Sciatic nerve (tissue), 2 donors: ENCODE data around the gene HOXA5. TPM values are rescaled to one million over a fixed set of nuclear protein-coding genes. Genes with fewer than 3 reads are reported as not detected.

ENCODE experiments used
- ATAC-seq: fragments of 200-7000 bp; cut with Tn5 transposase; one replicate; pipeline ENCODE4 v1.9.1; 2020; ENCODE audit warnings: mild to moderate bottlenecking, moderate library complexity
- DNase-seq: peaks from one replicate; pipeline ENCODE4 v3.0.0-alpha.2; 2020; ENCODE audit warnings: low spot score
- intact Hi-C: fragments of 100-400 bp; cut with DNase I; formaldehyde crosslinking; loops from one replicate; pipeline ENCODE4 v1.14.2; 2022
- total RNA-seq: library from RNA; stranded (reverse); fragmentation: NEBNext Ultra II Directional; extraction: Animal tissue kit (Norgen Biotek cat#: 25700); gene quantifications from one replicate; pipeline ENCODE4 v1.2.1, GENCODE V29; 2021
- donor health status: DM: no; HTN: no; CAD: no.
- donor health status: DM: no; HTN: no; CAD: no.

Gene HOXA5
- total RNA-seq, 1 donor from 2014 or later = 20.1 TPM

DNA sequence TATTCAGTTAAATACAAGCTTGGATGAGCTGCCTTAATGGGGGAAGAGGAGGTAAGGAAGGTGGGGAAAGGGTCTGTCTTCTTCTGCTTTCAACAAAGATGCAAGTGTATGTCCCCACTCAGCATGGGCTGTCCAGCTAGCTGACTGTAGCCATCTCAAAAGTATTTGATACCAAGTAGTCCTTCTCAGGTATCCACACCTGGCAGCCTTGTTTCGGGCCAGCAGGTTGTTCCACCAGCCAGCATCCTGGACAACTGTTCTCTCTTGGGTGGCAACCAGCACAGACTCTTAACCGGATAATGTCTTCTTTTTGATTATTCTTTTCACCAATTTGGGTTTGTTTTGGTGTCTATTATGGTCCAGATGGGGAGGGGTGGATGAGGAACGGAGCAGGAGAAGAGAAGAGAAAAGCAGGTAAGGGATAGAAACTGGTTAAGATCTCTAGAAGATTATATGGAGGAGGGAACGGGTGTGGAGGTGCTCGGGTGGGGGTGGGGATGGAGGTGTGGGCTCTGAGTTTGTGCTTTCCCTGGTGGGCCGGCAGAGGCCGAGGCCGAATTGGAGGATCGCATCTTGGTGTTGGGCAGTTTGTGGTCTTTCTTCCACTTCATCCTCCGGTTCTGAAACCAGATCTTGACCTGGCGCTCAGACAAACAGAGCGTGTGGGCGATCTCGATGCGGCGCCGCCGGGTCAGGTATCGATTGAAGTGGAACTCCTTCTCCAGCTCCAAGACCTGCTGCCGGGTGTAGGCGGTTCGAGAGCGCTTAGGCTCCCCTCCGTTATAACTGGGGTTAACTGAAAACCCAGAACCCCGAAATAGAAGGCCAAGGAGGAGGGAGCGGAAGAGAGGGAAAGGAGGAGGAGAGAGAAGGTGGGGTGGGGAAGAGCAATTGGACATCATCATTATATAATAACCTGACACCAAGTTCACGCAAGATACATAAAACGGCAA, 14.4 kb downstream of the HOXA5 start:
- DNase-seq (peak; percentile 60), ATAC-seq (no peak)
- intact Hi-C loops = no loop called here

DNA sequence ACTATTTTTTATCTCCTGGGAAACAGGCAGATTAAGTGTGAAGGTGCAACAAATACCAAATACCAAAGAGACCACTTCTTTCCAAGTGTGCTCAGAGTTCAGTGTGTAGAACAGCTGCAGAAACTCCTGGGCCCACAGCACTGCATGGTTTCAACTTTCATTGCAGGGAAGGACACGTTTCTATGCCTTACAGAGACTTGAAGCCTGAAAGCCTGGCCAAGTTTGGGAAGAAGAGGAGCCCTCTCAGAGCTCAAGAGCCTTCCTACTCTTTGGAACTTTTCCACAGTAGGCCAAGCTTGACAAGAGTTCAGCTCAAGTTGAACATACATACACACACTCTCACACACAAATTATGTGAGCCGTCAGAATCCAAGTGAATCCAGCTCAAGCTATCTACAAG, 15.4 kb downstream of the HOXA5 start:
- ATAC-seq = no peak
- no peak for DNase-seq
- intact Hi-C loops = no loop called here

DNA sequence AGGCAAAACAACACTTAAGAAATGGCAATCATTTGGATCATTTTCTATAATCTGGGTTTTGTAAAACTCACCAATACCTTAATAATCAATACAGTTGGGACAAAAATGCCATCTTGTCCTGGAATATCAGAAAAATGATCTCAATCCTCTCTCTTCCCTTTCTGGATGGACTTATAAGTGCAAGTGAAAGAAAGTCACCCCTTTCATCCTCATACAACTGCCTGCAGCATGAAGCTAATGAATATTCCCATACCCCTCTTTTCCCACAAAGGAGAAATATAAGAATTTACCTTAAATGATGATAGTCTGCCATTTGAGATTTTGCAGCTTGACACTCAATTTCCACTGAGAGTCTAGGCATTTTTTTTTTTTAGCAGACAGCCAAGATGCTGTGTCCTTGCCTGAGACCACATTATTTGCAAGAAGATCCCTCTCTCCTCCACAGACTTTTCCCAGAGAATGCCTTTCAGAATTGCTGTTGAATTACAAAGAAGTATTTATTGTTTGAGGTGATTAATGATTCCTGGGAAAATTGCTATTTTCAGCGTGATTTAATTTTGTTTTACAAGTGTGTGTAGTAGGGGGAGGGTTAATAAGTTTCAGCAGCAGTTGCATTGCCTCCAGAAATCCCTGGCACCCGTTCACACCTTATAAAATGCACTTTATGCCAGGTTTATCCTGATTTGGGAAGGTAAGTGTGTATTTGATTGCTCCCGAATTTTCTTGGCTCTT, 16.7 kb downstream of the HOXA5 start:
- ATAC-seq = no peak
- intact Hi-C loops = no loop called here
- no peak for DNase-seq

DNA sequence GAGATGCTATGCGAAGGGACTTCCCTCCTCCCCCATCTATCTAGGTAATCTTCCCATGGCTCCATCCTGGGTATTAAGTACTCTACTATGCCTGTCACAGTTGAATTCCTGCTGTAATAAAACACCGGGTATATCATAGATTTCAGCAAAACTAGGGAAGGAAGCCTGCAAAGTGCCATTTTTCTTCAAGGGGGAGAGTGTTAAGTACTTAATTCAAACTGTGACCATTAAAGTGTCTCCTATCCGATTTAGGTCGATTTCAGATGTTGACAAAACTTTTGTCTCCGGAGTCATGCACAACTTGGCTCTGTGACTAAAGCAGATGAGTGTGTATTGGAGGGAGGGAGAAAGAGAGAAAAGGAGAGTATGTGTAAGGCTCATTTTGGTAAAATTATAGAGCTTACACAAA, 17.5 kb downstream of the HOXA5 start:
- intact Hi-C loops = no loop called here

DNA sequence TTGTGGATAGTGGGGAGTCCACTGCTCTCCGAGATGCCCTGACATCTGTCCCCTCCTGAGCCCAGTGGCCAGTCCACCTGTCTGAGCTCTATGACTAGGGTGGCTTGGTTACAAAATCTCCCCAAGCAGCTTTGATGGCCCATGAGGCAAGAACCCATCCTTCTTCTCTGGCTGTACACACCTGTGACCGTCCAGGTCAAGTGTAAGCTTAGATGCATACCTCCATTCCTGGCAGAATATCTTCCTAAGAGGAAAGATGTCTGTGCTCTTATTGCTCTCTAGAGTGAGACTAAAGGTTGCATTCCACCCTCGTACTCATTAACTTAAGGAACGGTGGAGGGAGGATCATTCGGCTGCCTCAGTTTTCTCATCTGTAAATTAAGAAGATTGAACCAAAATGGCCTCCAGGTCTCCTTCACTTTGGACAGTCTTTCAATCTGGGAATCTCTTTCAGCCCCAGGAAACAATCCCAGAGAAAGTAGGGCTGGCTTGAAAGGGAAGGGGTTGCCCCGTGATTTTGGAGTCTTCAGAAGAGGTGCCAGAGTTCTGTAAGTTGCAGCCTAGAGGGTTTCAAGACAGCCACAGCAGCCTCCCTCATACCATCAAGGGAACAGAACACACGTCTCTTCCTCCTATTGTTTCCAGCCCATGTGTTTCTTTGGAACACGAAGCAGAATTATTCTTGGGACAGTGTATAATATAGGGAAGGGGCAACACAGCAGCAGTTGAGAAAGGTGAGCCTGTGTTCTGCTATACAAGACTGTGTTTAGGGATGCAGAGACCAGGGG, 18.4 kb downstream of the HOXA5 start:
- DNase-seq = no peak
- intact Hi-C loops = no loop called here
- no peak for ATAC-seq

More for the DNA sequence above, 17.5 kb downstream of the HOXA5 start:
- no peak for DNase-seq
- no peak for ATAC-seq

DNA sequence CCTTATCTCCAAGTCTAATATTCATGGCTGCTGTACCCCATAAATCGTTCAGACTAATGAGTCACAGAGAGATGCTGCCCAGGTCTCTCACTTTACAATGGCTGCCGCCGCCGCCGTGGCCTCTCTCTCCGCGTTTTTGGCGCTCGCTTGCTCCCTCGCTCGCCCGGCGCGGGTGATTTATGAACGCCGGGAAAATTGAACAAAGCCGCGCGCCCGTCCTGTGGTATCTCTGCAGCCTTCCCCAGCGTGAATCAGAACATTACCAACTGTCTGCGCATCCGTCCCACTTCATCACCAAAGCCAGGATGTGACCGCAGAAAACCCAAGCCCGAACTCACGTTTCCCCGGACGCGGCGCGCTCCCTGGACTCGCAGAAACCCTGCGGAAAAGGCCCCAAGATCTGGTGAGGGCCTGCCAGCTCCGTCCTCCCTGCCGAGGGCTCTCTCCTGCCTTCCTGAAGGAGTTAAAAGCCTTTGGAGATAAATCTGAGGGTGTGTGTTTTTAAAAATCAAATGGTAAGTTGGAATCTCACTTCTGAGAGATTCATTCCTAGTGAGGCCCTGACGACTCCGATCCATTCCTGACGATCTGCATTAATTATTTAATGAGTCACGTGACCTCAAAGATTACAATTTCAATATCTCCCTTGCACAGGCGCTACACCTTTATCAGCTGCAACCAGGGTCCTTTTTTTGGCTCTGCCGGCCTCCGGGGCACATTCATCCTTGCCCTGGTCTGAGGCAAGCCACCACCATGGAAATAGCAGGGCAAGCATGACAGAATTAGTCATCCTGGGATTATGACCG, 19.2 kb downstream of the HOXA5 start:
- intact Hi-C loops = no loop called here
- peak; percentile 6 for ATAC-seq
- peak; percentile 61 for DNase-seq

DNA sequence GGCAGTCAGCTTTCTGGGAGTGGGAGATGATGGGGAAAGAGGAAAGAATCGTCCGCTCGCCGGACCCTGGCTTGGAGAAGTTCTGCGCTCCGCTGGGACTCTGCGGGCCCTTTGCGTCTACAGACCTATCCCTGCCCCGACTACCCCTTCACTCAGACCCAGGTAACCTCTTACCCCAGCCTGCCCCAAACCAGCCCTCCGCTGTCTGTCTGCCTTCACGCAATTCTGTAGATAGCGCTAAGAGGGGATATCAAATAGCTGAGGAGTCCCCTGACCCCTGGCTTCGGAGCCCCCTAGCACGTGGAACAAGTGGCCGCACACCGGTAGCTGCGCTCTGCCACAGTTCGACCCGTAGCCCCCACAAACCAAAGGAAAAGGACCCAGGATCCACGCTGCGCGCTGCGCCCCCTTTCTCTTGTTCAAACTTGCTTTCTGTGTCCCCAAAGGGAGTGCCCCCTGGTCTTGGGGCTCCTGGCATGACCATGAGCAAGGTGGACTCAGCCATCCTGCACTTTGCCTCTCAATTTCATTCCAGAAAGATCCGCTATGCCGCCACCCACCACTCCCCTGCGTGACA, 19.9 kb downstream of the HOXA5 start:
- intact Hi-C loops = no loop called here
- ATAC-seq = peak; percentile 4
- peak; percentile 56 for DNase-seq

DNA sequence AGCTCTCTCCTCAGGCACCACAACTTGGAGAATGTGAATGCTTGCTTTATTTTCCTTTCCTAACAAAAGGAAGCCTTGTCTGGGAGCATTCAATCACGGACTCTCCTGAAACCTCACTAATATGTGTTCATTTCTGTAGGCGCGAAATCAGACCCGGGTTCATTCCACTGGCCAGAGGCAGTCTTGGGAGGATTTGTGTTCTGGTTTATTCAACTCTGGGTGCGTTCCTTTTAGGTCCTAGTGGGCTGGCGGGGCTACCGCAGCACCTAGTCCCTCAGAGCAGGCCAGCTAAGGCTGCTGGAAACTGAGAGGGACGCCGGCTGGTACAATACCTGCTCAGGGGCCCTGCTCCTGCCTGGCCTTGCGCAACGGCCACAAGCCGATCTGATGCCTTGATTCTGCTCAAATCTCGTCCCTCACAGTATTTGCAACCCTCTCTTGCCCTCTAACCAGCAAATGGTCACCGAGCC, 20.4 kb downstream of the HOXA5 start:
- peak; percentile 68 for ATAC-seq

DNA sequence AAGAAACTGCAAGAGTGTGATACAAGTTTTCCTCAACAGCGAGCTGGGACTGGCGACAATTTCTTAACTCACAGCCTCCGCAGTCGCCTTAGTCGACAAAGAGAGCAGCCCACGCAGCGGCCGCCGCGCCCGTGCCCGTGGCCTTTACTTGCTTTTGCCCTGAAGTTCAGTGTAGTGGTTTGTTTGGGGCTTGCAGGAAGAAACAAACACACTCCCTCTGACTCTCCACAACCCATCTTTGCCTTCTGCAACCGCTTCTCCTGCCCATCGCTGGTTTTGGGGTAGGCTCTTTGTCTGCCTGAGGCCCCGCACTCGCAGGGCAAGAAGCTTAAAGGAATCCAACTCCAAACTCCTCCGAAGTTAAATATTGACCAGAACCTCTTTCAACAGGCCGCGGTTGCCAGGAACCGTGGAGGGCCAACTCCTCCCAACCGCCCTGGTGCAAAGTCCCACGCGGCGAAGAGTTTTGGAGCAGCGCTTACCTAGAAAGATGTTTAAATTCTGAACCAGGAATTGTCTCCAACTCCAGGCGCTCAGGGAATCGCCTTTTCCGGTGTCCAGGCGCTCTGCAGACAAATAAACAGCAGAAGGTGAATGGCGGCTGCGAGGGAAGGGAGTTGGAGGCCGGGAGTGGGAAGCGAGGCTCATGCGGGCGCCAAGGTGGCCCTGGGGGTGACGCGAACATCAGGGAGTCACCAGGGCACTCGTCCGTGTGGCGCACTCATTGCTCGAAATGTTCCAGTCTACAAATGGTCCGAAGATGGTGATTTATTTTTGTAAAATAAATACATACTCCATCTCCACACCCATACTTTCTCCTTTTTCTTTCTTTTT, 21.2 kb downstream of the HOXA5 start:
- DNase-seq = peak; percentile 59
- intact Hi-C loops = no loop called here

More for the DNA sequence above, 20.4 kb downstream of the HOXA5 start:
- peak; percentile 54 for DNase-seq
- intact Hi-C loops = no loop called here

DNA sequence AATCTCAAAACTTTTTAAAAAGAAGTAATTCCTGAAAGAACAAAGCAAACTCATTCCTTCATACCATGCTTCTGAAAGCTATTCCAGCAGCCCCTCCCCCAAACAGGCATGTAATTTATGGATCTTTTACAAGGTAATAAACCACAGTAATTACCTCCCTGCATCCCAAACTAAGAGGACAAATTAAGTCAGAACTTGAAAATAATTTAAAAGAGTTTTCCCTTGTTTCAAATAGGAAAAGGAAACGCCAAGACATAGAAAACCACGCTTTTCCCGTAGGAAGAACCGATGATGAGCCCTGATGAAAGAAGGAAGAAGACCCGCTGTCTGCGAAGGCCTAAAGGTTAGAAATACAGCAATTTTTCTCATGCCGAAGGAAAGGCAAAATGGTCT, 21.8 kb downstream of the HOXA5 start:
- DNase-seq (no peak), ATAC-seq (no peak)
- intact Hi-C loops = no loop called here

More for the DNA sequence above, 21.2 kb downstream of the HOXA5 start:
- ATAC-seq = peak; percentile 48

DNA sequence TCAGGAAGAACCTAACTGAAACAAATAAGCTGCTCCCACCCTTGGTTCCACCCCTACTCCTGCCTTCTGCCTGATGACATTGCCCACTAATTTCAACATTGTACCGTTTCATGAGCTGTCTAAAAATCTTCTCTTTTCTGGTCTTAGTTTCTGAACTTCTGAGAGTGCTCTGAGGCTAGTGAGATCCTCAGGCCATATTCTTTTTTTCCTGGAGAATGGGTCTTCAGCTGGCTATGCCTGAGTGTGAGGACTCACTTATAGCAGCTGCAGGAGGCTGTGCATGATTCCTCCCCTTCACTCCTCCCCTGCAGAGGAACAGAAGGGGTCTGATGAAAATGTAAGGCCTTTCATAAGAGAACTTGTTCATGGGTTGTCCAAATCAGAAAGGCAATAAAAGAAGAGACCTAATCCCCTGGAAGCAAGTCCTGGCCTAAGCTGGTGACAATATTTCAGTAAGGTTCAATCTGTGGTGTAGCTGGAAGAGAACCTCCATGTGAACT, 24.0 kb downstream of the HOXA5 start:
- intact Hi-C loops = no loop called here
- ATAC-seq = no peak
- DNase-seq = no peak

DNA sequence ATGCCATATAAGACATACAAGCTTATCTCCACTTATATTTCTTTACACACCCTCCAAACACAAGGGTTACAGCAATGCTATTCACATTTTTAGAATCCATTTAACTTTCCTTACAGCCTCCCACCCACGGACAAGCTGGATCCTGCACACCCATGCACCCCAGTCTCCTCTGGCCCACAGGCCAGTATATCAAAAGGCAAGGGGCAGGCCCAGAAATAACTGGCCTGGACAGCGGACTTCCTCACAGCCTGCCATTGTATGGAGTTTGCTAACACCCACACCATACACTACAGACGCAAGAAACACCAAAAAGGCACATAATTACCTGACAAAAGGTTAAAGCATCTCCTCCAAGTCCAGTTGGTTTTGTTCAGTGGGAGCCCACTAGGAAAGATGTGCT, 24.9 kb downstream of the HOXA5 start:
- DNase-seq = no peak
- intact Hi-C loops = no loop called here
- no peak for ATAC-seq

DNA sequence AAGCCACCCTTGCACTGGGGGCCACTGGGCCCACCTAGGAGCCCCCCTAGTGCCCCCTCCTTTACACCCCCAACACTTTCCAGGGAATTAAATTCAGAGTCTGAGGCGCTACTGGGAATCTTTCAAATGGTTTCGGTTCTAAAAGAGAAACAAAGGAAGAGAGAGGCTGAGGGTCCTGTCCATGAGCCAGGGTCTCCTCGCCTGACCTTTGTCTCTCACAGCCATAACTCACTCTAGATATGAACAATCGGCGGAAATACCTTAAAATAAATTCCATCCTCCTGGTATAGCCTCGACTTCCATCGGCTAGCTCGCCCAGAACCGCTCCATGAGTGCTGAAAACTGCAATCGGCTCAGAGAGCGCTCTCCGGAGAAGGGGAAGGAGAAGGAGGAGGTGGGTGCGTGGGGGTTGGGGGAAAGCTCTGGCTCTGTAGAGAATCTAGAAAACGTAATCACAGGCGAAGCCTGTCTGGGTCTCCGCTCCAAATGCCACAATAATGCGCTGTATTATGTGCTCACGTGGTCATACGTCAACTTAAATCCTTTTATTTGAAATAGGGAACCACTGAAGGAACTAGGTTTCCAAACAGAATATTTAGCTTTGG, 25.5 kb downstream of the HOXA5 start:
- intact Hi-C loops = no loop called here
- no peak for ATAC-seq
- DNase-seq = no peak

DNA sequence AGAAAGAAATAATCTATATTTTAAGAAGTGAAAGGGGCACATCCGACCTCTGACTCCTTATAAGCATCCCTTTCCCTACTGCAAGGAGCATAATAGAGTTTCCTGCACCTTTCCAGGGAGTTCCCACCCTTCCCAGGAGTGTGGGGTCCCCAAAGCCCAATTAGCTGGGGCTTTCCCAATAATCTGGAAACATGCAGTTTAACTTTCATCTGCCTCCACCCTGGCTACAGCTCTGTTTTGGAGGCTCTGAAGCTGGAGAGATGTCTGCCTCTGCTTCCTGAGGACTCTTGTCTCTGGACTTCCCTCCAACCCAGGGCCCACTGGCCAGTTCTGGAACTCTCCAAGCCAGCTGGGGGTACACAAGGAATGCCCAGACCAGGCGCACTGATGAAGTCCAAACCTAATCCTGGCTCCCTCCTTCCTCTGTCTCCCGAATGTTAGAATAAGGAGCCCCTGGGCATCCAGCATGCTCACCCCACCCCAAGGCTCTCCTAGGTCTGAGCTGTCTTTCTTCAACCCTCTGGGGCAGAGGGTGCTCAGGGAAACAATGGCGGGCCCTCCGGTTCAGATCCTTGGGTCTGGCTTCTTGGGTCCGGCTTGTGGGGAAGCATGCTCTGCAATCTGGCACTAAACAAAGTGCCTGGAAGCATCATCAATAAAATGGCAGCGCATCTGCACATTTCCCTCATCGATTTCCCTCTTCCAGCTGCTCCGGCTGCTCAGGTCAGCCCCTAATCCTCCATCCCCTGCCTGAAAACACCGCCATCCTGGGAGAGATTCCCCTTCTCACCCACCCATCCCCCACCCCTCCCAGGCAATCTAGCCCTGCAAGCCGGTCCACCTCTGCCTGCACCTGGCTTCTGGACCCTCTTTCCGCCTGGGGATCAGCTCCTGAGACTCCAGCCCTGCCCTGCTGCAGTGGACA, 26.3 kb downstream of the HOXA5 start:
- no peak for DNase-seq
- intact Hi-C loops = no loop called here

DNA sequence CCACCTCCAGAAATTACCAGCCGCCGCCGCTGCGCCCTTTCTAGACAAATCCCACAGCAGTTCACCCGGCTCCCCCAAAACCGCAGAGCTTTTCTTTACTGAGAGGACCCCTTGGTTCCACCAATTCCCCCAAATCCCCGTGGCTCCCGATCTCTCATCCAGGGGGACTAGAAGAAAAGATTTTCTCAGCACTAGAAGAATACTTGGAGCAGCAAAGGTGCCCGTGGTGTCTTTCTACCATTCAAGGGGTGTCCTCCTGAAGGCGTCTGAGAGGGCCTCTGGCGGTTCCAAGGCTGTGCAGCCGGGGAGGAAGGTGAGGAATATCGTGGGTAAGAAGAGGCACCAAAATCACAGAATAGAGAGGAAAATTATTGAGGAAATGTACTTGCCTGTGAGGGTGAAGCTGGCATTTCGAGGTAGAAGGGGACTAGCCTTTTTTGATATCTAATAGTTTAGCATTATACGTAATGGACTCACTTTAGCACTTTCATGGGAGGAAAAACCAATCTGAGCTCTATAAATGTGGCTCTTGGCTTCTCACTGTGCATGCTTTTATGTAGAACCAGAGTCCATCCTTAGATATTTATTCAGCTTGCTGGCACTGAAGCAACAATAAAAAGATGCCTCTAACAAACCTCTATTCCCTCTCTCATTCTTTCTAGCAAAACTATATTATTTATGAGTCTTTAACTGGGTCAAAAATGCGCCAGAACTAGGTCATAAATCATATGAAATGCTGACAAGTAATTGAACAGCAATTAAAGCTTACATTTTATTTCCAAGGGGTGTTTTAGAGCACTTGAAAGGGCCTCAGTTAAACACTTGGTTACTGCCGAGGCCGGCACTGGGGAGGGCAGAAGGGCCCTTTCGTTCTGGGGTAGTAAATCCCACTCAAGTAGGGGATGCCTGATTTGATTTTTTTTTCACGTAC, 27.2 kb downstream of the HOXA5 start:
- ATAC-seq (no peak), DNase-seq (peak; percentile 64)
- intact Hi-C loops = no loop called here

More for the DNA sequence above, 26.3 kb downstream of the HOXA5 start:
- peak; percentile 11 for ATAC-seq
